RPMI8226 (cell line): ENCODE measurements around the gene ARHGAP1.
A peak's percentile ranks its signal among the peaks of the same experiment; 100 is the strongest.
"Not testable (repeated sequence)": the region's sequence is repeated elsewhere in the genome, so short reads cannot be mapped to it uniquely, and the experiment has no call there.

Experiments
- DNase-seq: peaks from one replicate; pipeline ENCODE4 v3.0.0-alpha.2; 2015

ARHGAP1 gene

GRCh38 chr11:46670521-46670920 lies 29.9 kb downstream of the ARHGAP1 start:
- not testable (repeated sequence) for DNase-seq

- peak; percentile 22 for DNase-seq
Measured at GRCh38 chr11:46669711-46670139, 30.7 kb downstream of the ARHGAP1 start.

DNA sequence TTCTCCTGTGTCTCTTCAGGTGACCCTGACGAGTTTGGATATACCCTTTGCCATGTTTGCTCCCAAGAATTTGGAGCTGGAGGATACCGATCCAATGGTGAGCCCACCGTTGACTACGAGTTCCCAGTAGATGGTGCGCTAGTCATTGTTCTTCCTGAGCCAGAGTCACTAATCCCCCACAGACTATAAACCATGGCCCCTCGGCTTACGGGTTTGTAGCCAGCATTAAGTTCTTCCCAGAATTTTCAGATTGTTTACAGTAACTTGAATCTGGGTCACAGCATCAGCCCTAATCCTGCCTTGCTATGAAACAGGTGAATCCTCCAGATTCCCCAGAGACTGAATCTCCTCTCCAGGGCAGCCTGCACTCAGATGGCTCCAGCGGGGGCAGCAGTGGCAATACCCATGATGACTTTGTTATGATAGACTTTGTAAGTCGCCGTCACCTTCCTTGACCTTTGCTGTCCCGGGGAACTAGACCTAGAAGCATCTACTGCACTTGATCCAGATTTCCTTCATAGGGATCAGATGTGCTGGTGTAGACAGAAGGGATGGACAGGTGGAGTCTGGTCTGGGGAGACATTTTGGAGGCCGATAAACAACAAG lies 31.8 kb downstream of the ARHGAP1 start:
- DNase-seq, result no peak

GRCh38 chr11:46667043-46667481 lies 33.4 kb downstream of the ARHGAP1 start:
- DNase-seq, result no peak

DNA sequence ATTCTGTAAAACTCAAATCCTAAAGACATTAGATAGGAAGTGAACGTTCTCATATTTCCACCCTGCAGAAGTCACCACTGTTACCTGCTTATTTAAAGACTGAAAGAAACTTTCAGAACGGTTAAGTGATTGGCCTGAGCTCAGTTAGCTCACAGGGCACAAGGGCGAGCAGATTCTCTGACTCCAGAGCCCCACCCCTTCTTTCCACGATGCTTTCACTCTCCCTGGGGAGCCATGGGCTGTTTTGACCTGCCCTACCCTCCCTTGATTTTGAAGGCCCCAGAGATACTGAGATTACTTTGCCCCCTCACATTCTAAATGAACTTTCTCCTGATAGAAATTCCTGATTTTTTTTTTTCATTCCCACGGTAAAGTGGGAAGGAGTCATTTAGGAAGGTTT lies 33.9 kb downstream of the ARHGAP1 start:
- no peak for DNase-seq

GRCh38 chr11:46665356-46665755 lies 35.1 kb downstream of the ARHGAP1 start:
- no peak for DNase-seq

DNA sequence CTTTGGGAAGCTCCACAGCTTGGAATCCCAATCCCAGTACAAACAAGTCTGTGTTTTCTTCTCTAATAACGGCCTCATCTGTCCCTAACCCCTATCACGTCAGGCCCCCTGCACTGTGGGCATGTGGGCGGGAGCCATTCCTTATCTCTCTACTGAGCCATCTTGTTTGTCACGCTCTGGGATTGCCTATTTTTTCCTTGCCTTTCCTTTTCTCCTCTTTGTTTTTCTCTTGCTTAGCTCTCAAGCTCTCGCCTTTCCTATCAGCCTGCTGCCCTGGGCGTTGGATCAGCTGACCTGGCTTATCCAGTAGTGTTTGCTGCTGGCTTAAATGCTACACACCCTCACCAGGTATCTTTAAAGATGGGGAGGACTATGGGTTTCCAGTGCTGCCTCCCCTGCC lies 35.8 kb downstream of the ARHGAP1 start:
- DNase-seq, result no peak

DNA sequence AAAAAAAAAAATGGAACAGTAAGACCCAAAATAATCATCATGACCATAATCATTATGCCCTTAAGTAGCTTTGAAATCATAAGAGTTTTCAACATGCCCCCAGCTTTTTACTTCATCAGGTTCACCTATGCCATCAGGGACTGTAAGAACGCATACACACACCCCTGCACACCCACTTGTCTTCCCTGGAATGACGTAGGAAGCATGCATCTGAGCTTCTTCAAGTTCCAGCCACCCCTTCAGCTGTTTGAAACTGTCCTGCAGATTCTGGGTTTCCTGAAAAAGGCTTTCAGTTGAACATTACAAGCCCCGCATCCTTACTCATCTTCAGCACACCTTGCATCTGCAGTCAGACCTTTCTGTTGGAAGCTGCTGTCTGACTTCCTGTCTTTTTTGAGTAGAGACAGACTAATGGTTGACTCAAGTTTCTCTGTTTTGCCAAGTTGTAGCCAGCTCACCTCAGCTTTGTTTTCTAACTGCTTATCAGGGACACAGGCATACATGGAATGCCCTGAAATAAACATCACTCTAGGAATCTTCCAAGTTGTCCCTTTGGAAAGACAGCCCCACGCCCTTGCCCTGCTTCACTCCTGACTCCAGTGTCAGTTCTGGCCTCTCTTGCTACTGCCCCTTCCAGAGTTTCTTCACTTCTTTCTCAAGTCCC lies 37.0 kb downstream of the ARHGAP1 start:
- DNase-seq, result no peak

- no peak for DNase-seq
Measured at GRCh38 chr11:46662366-46662765, 38.1 kb downstream of the ARHGAP1 start.

DNA sequence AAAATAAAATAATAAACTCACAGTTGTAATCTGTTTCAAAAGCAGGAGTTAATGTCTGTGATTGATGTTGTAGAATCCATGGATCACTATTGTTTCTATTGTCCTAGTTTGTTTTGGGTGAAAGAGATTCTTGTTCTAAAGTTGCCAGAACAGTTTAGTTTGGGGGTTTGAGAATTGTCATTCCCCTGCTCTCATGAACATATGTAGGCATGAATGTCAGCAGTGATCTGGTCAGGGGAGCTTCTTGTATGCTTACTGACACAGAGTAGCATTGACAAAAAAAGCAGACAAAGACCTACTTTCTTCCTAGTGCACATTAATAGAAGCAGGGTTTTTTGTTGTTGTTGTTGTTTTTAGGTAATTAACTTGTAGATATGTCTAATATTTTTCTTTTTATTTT lies 38.6 kb downstream of the ARHGAP1 start:
- no peak for DNase-seq

GRCh38 chr11:46659908-46660307 lies 40.5 kb downstream of the ARHGAP1 start:
- DNase-seq, result no peak

DNA sequence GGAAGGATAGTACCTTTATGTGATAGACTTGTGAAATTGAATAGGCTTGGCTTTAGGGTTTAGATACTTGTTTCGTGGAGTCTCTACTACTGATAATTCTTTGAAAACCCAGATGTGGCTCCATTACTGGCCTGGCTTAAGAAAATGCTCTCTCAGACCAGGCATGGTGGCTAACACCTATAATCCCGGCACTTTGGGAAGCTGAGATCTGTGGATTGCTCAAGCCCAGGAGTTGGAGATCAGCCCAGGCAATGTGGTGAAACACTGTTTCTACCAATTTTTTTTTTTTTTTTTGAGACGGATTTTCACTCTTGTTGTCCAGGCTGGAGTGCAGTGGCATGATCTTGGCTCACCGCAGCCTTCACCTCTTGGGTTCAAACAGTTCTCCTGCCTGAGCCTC lies 42.2 kb downstream of the ARHGAP1 start:
- no peak for DNase-seq

DNA sequence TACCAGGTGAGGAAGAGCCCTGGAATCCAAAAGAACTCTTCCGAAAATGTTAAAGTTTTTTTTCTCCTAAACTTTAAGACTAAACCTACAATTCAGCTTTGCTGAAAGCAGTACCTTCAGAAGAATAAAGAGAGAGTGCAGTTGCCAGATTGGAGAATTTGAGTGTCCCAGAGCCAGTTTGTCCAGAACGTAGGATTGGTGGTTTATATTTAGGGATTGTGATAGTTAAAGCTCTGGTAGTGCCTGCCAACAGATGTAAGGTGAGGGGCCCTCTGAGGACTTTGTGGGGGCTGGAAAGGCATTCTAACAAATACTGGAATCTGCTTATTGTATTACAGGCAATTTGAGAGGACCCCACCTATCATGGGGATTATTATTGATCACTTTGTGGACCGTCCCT lies 43.2 kb downstream of the ARHGAP1 start:
- no peak for DNase-seq

DNA sequence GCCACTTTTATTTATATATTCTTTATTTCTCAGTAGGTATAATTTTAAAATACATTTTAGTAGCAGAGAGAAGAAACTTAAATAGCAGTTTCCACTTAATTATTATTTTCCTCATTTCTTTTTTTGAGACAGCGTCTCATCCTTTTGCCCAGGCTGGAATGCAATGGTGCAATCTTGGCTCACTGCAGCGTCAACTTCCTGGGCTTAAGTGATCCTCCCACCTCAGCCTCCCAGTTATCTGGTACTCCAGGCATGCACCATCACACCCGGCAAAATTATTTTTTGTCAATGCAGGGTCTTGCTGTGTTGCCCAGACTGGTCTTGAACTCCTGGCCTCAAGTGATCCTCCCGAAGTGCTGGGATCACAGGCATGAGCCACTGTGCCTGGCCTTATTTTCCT lies 44.8 kb downstream of the ARHGAP1 start:
- no peak for DNase-seq

GRCh38 chr11:46649180-46649738 lies 51.2 kb downstream of the ARHGAP1 start:
- no peak for DNase-seq

DNA sequence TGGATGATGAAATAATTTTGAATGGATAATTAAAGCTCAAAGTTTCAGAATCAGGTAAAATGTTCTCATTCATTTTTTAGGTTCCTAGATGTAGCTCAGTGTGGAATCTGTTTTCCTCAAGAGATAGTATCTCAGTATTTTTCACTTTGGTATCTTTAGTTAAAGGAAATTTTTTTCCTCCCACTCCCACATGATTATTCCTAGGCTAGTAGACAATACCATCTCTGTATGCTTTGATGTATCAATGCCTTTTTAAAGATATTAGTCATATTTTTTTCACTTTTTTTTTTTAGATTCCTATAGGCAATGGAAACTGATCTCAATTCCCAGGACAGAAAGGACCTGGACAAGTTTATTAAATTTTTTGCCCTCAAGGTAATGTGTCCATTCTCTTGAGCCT lies 56.4 kb downstream of the ARHGAP1 start:
- DNase-seq, result no peak

- no peak for DNase-seq
Measured at GRCh38 chr11:46643531-46643930, 56.9 kb downstream of the ARHGAP1 start.

DNA sequence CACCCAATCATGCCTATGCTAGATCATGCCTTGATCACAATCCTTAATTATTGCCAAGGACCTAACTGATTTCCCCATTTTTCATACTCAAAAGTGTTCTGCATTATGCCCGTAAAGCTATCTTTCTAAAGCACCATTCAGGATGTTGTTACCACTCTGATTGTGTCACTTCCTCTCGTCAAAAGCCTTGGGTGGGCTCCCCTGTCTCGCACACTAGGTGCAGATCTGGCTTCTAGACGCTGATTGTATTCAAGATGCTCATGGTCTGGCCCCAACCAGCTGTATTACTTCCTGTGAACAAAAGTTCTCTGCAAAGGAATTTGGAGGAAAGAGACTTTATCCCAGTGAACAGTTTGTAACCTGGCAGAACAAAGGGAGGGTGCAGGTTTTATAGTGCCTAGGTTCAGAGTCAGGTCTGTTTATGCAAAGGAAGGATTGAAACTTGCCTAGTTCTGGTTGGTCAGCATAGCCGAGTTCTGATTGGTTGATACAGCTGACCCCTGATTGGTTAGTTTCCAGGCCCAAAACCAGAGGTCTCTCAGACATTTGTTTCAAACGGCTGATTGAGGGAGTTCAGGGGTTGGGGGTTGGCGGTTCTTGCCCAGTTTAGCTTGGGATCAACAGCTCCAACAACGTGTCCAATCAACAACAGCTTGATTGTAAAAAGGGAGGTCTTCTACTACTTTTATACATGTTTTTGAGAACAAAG lies 57.6 kb downstream of the ARHGAP1 start:
- DNase-seq, result no peak

GRCh38 chr11:46641639-46642038 lies 58.8 kb downstream of the ARHGAP1 start:
- no peak for DNase-seq

GRCh38 chr11:46640036-46640788 lies 60.2 kb downstream of the ARHGAP1 start:
- DNase-seq, result no peak

DNA sequence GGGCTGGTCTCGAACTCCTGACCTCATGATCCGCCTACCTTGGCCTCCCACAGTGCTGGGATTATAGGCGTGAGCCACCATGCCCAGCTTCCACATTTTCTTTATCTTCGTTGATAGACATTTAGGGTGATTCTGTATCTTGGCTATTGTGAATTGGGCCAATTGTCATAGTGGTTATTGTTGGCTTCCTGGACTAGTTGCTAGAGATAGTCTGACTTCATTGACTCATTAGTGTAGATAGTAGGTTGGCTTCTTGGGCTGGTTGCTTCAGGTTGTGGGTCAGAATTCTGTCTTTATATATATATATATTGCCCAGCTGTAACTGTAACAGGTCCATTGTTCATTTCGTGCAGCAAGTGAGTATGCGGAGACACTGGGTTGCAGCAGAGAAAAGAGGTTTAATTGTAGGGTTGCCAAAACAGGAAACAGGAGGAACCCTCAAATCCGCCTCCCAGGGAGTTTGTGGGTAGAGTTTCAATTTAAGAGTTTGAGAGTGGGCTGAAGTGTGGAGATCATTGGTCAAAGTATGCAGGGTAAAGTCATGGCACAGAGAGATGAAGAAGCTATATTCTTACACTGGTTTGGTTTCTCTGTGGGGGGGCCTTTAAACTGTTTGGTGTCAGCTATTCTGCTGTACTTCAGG lies 61.1 kb downstream of the ARHGAP1 start:
- DNase-seq, result no peak

DNA sequence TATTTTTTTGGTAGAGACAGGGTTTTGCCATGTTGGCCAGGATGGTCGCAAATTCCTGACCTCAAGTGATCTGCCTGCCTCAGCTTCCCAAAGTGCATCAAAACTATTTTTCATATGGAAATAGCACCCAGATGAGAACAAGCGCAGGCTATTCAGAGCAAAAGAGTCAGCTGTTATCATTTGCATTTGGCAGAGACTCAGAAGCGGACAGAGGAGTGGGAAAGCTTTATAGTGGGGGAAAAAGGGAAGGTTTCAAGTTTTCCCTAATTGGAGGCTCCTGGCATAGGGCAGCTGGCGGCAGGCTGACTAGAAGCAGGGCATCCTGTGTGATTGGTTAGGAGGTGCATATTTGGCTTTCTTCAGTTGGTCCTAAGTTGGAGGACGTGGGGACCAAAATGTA lies 62.9 kb downstream of the ARHGAP1 start:
- no peak for DNase-seq
